SK-N-SH (cell line): ENCODE data around the gene HLA-A. TPM values are rescaled to one million over a fixed set of nuclear protein-coding genes. Genes with fewer than 3 reads are reported as not detected.

Experiments
- CTCF ChIA-PET: fragments of 300-600, 350-600 bp; formaldehyde crosslinking; extraction: SDS; loops from one replicate; lab custom pipeline; 2021; lab: Yijun Ruan, JAX
- POLR2A ChIA-PET: fragments of 350-600 bp; sonication (Branson Sonifier 250); formaldehyde crosslinking; extraction: SDS; loops from one replicate; lab custom pipeline; 2020; ENCODE audit warnings: antibody characterized with exemption, inconsistent platforms; lab: Yijun Ruan, JAX
- DNase-seq: peaks from one replicate; pipeline ENCODE4 v3.0.0; 2012
- H2AFZ ChIP-seq: fragments of 200-600 bp; sonication (generic); 2 replicates; pipeline ENCODE4 v1.8.1; 2016; ENCODE audit warnings: antibody characterized with exemption, mild to moderate bottlenecking, low read depth
- H3F3A ChIP-seq: fragments of 200-600 bp; sonication (generic); replicated peaks from 2 replicates; pipeline ENCODE3; 2016; ENCODE audit warnings: antibody characterized with exemption, mild to moderate bottlenecking; ENCODE audit not compliant: insufficient read depth
- H3K27ac ChIP-seq, 2 experiments: fragments of 200-500 bp in 1 of 2; fragments of 200-600 bp in 1 of 2; sonication (Bioruptor generic) in 1 of 2; sonication (generic), shearing (Covaris generic) in 1 of 2; 2 replicates each; pipeline versions ENCODE4 v1.5.1 to v1.6.1; 2014 to 2016; ENCODE audit warnings: low read depth in 2 of 2, inconsistent platforms in 1 of 2, low read length in 1 of 2, mild to moderate bottlenecking in 1 of 2, mixed read lengths in 1 of 2
- H3K27me3 ChIP-seq: fragments of 200-600 bp; sonication (generic), shearing (Covaris generic); 2 replicates; pipeline ENCODE4 v1.6.1; 2016; ENCODE audit warnings: mixed run types; ENCODE audit not compliant: insufficient read depth
- H3K36me3 ChIP-seq, 2 experiments: fragments of 200-500 bp in 1 of 2; fragments of 200-600 bp in 1 of 2; sonication (Bioruptor generic) in 1 of 2; sonication (generic) in 1 of 2; replicated peaks in 1 of 2; 2 replicates each; pipeline versions ENCODE3 to v1.5.1; 2014 to 2016; ENCODE audit warnings: low read length in 1 of 2, mild to moderate bottlenecking in 1 of 2; ENCODE audit not compliant: insufficient read depth in 2 of 2, control insufficient read depth in 1 of 2
- H3K4me1 ChIP-seq, 2 experiments: fragments of 200-500 bp in 1 of 2; fragments of 200-600 bp in 1 of 2; sonication (Bioruptor generic) in 1 of 2; sonication (generic), shearing (Covaris generic) in 1 of 2; 2 replicates each; pipeline versions ENCODE4 v1.5.1 to v1.6.1; 2014 to 2016; ENCODE audit warnings: low read depth in 1 of 2, low read length in 1 of 2, mixed run types in 1 of 2; ENCODE audit not compliant: insufficient read depth in 2 of 2, control insufficient read depth in 1 of 2
- H3K4me2 ChIP-seq: fragments of 200-600 bp; sonication (generic), shearing (Covaris generic); 2 replicates; pipeline ENCODE4 v1.6.1; 2017; ENCODE audit warnings: mixed run types
- H3K4me3 ChIP-seq, 2 experiments: fragments of 200-500 bp in 1 of 2; fragments of 200-600 bp in 1 of 2; sonication (Bioruptor generic) in 1 of 2; sonication (generic), shearing (Covaris generic) in 1 of 2; 2 replicates each; pipeline versions ENCODE4 v1.5.1 to v1.8.1; 2014 to 2016; ENCODE audit warnings: low read depth in 2 of 2, inconsistent platforms in 1 of 2, low read length in 1 of 2, mild to moderate bottlenecking in 1 of 2, mixed read lengths in 1 of 2, moderate library complexity in 1 of 2
- H3K79me2 ChIP-seq: fragments of 200-600 bp; sonication (generic); 2 replicates; pipeline ENCODE4 v1.8.1; 2017; ENCODE audit warnings: mild to moderate bottlenecking; ENCODE audit not compliant: insufficient read depth
- H3K9ac ChIP-seq: fragments of 200-600 bp; sonication (generic); 2 replicates; pipeline ENCODE4 v1.6.1; 2017; ENCODE audit warnings: mixed run types
- H3K9me2 ChIP-seq: fragments of 200-600 bp; sonication (generic); 2 replicates; pipeline ENCODE4 v1.6.1; 2017; ENCODE audit warnings: mixed run types
- H3K9me3 ChIP-seq: fragments of 200-600 bp; sonication (generic); 2 replicates; pipeline ENCODE4 v1.6.1; 2017; ENCODE audit warnings: mixed run types, mild to moderate bottlenecking, moderate library complexity
- H4K20me1 ChIP-seq: fragments of 200-600 bp; sonication (generic); 2 replicates; pipeline ENCODE4 v1.6.1; 2017; ENCODE audit warnings: mild to moderate bottlenecking, mixed run types; ENCODE audit not compliant: insufficient read depth
- JUND ChIP-seq: IDR thresholded peaks from 2 replicates; pipeline ENCODE4 v1.4.0; 2012
- RAD21 ChIP-seq: IDR thresholded peaks from 2 replicates; pipeline ENCODE4 v1.6.1; 2012; ENCODE audit warnings: mild to moderate bottlenecking, low read length
- SIN3A ChIP-seq: IDR thresholded peaks from 2 replicates; pipeline ENCODE4 v1.6.1; 2012; ENCODE audit warnings: low read depth, mild to moderate bottlenecking, low read length, moderate library complexity, borderline replicate concordance
- TAF1 ChIP-seq: IDR thresholded peaks from 2 replicates; pipeline ENCODE4 v1.6.1; 2012; ENCODE audit warnings: low read depth, mild to moderate bottlenecking, low read length, moderate library complexity, borderline replicate concordance
- TCF12 ChIP-seq: IDR thresholded peaks from 2 replicates; pipeline ENCODE4 v1.4.0; 2012
- WGBS: methylation state at CpG from one replicate; pipeline ENCODE4 v1.1.6; 2017; ENCODE audit warnings: low lambda C conversion rate; 5-methylcytosine and 5-hydroxymethylcytosine counted together
- polyA plus RNA-seq, 3 experiments: library from polyadenylated mRNA; depleted of rRNA; stranded (reverse); fragments of >200 nt; gene quantifications; 2 replicates each; pipeline ENCODE4 v1.2.3, GENCODE V29; 2012
- TF ChIP-seq, protein P1 (sequence below): fragments of 200-600 bp; sonication (generic); IDR thresholded peaks from 2 replicates; pipeline ENCODE4 v1.6.1; 2017; ENCODE audit warnings: antibody characterized with exemption, mild to moderate bottlenecking, moderate library complexity
- TF ChIP-seq, protein P2 (sequence below): IDR thresholded peaks from 2 replicates; pipeline ENCODE4 v1.4.0; 2012; ENCODE audit warnings: low read depth
- TF ChIP-seq, protein P3 (sequence below): IDR thresholded peaks from 2 replicates; pipeline ENCODE4; 2012
- TF ChIP-seq, protein P4 (sequence below): fragments of 150-350 bp; IDR thresholded peaks from 2 replicates; pipeline ENCODE4 v1.6.1; 2016; ENCODE audit warnings: mild to moderate bottlenecking, low read depth, low read length

Gene HLA-A
- polyA plus RNA-seq, 1 of the 3 experiments (the other 2 are of a cell fraction): 312 TPM

DNA sequence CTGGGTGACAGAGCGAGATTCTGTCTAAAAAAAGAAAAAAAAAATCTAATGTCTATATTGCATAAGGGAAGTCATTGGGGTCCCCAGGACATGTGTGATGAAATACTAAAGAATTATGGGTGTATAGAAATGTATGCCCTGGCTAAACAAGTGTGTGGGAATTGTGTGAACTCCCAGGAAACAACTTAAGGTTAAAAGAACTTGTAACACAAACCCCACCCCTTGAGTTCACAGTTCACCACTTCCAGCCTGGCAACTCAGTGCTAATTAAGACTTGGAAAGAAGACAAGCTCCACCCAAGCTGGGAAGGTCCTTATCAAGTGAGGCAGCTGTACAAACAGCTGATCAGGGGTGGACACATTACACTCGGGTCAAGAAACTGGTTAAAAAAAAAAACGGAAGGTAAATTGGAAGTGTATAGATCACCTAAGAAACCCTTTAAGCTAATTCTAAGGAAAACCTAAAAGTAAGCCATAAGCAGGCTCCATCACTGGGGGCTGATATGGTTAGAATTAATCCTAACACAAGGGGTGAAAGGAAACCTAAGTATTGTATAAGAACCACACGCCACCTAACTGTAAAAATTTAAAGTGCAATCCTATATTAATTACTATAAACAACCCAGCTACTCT is 25.2 kb downstream of the HLA-A start:
- DNase-seq: no peak
- no peak overlapping the region for H2AFZ ChIP-seq
- WGBS: 87% methylated on average over 4 of the region's 4 CpGs
- H3K9me3 ChIP-seq: no peaks in the 10 kb centered on the region
- no peaks in the 10 kb centered on the region for H3K27me3 ChIP-seq
- H3K79me2 ChIP-seq: no peaks in the 10 kb centered on the region
- H3K9ac ChIP-seq: no peak overlapping the region
- H4K20me1 ChIP-seq: no peaks in the 10 kb centered on the region
- ChIA-PET CTCF (interaction anchor here (0.7 to 4.3 kb wide), 3 partner anchors 9 to 117 kb away, joined by 3 to 22 read pairs (median 4); no protein-coding TSS in a partner anchor), POLR2A (no interaction called here)
- no peaks in the 10 kb centered on the region for H3K9me2 ChIP-seq
- peak; percentile 19; the same call in 1 of the 2 replicates for TF ChIP-seq RAD21
- TF ChIP-seq, protein P1, sequence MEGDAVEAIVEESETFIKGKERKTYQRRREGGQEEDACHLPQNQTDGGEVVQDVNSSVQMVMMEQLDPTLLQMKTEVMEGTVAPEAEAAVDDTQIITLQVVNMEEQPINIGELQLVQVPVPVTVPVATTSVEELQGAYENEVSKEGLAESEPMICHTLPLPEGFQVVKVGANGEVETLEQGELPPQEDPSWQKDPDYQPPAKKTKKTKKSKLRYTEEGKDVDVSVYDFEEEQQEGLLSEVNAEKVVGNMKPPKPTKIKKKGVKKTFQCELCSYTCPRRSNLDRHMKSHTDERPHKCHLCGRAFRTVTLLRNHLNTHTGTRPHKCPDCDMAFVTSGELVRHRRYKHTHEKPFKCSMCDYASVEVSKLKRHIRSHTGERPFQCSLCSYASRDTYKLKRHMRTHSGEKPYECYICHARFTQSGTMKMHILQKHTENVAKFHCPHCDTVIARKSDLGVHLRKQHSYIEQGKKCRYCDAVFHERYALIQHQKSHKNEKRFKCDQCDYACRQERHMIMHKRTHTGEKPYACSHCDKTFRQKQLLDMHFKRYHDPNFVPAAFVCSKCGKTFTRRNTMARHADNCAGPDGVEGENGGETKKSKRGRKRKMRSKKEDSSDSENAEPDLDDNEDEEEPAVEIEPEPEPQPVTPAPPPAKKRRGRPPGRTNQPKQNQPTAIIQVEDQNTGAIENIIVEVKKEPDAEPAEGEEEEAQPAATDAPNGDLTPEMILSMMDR: 0 out of 2 replicates have a peak, but pooled peaks have one; percentile 17
- TF ChIP-seq, protein P2, sequence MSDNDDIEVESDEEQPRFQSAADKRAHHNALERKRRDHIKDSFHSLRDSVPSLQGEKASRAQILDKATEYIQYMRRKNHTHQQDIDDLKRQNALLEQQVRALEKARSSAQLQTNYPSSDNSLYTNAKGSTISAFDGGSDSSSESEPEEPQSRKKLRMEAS: no peak
- peaks cover 17 to 41% of the 10 kb centered on the region in 2 experiments; a peak in 3 of 4 replicates for H3K4me1 ChIP-seq
- H3F3A ChIP-seq: peaks cover 16% of the 10 kb centered on the region
- no peak overlapping the region for H3K4me2 ChIP-seq
- no peak overlapping the region for H3K27ac ChIP-seq
- H3K36me3 ChIP-seq: no peaks in the 10 kb centered on the region
- H3K4me3 ChIP-seq: no peak overlapping the region

DNA sequence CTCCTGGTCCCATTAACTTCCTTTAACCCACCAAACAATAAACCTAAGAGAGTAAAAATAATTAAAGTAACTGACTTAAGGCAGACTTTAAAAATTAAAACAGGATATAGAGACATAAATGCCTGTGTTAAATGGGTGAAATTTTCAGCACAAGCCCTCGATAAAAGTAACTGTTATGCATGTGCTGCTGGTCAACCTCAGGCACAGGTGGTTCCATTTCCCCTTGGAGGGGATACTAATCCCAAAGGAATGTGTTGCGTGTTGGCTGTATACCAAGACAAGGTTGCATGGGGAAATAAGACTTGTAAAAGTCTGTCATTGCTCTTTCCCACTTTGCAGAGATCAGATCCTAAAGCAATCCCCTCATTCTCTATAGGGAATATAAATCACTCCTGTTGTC is 25.8 kb downstream of the HLA-A start:
- CTCF ChIA-PET: interaction anchor here (0.7 to 1.0 kb wide), 2 partner anchors 48 to 118 kb away, joined by 3 to 4 read pairs; no protein-coding TSS in a partner anchor
- peaks cover 17 to 43% of the 10 kb centered on the region in 2 experiments; a peak in 3 of 4 replicates for H3K4me1 ChIP-seq
- no peak overlapping the region for H3K9ac ChIP-seq
- POLR2A ChIA-PET: no interaction called here
- WGBS: 45% methylated on average over 2 of the region's 2 CpGs
- DNase-seq: no peak
- H3K27me3 ChIP-seq: no peaks in the 10 kb centered on the region
- H3K27ac ChIP-seq: no peak overlapping the region
- H3K79me2 ChIP-seq: no peaks in the 10 kb centered on the region
- no peaks in the 10 kb centered on the region for H3K36me3 ChIP-seq
- H2AFZ ChIP-seq: no peak overlapping the region
- TF ChIP-seq JUND (no peak), TAF1 (no peak), SIN3A (no peak), TCF12 (0 out of 2 replicates have a peak, but pooled peaks have one; percentile 26)
- TF ChIP-seq, protein P3, sequence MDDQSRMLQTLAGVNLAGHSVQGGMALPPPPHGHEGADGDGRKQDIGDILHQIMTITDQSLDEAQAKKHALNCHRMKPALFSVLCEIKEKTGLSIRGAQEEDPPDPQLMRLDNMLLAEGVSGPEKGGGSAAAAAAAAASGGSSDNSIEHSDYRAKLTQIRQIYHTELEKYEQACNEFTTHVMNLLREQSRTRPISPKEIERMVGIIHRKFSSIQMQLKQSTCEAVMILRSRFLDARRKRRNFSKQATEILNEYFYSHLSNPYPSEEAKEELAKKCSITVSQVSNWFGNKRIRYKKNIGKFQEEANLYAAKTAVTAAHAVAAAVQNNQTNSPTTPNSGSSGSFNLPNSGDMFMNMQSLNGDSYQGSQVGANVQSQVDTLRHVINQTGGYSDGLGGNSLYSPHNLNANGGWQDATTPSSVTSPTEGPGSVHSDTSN: no peak
- TF ChIP-seq, protein P4, sequence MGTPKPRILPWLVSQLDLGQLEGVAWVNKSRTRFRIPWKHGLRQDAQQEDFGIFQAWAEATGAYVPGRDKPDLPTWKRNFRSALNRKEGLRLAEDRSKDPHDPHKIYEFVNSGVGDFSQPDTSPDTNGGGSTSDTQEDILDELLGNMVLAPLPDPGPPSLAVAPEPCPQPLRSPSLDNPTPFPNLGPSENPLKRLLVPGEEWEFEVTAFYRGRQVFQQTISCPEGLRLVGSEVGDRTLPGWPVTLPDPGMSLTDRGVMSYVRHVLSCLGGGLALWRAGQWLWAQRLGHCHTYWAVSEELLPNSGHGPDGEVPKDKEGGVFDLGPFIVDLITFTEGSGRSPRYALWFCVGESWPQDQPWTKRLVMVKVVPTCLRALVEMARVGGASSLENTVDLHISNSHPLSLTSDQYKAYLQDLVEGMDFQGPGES: no peak
- TF ChIP-seq, protein P2: 0 out of 2 replicates have a peak, but pooled peaks have one; percentile 15
- H4K20me1 ChIP-seq: no peaks in the 10 kb centered on the region
- H3K4me3 ChIP-seq: no peak overlapping the region
- H3K4me2 ChIP-seq: no peak overlapping the region
- no peaks in the 10 kb centered on the region for H3K9me2 ChIP-seq
- H3K9me3 ChIP-seq: no peaks in the 10 kb centered on the region
- H3F3A ChIP-seq: peaks cover 16% of the 10 kb centered on the region
